GM18519 (cell line): ENCODE data around the gene ELMOD1.
A peak's percentile ranks its signal among the peaks of the same experiment; 100 is the strongest.
"Not testable (repeated sequence)": the region's sequence is repeated elsewhere in the genome, so short reads cannot be mapped to it uniquely, and the experiment has no call there.

Experiments
- ATAC-seq: cut with Tn5 transposase; IDR thresholded peaks from one replicate; pipeline ENCODE4 v1.9.1; 2021; ENCODE audit warnings: mild to moderate bottlenecking, moderate library complexity; ENCODE audit not compliant: unreplicated experiment, low FRiP score

ELMOD1 gene

GRCh38 chr11:107590460-107591377, at the start of gene ELMOD1:
Gene ELMOD1, plus strand, starts transcription at chr11:107591147. Its CDS starts 27,043 bp downstream, at chr11:107618190.
- ATAC-seq: no peak

DNA sequence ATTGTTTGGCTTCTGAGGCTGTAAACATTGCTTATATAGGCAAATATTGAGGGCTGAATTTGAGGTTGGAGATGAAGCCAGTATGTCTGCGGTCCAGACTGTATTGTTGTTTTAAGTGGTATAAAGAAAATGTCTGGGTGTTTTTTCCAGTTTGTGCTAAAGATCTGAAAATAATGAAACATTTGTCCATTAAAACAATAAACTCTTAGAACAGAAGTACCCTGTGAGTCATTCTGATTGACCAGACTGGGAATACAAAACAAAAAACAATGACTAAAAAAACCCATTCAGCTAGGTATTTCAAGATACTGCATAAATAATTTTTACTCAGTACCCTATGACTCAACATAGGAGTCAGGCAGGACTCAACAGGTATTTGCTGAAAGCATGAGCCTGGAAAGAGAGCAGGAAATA, 45.8 kb upstream of the ELMOD1 start:
- no peak for ATAC-seq

- ATAC-seq: no peak
Observed at GRCh38 chr11:107547961-107548360, 43.0 kb upstream of the ELMOD1 start.

DNA sequence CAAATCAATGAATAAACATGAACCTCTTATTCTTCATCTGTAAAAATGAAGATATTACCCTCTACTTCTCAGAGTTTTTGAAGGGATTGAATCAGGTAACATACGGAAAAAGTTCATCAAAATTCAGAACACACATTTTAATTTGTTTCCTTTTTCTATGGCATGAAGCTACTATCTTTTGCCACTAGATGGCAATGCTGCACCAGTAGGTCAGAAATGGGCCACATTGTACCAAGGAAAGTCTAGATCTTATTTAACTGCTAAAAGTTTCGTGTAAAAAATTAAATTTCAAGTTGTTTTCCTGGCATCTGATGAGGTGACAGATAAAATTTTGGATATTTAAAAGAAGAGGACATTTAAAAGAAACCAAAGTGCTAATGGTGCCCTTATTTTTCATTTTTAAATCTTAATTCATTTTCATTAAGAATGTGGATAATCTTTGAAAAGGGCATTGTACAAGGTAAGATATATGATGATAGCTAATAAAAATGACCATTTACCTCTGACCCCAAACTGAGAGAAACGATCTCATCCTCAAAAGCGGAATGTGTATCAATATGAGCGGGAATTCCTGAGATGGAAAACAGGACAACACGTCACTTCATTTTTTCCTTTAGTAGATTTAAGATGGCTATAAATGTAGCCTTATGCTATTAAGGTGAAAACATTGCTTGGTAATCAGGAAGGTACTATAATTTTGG, 41.5 kb upstream of the ELMOD1 start:
- ATAC-seq: no peak

GRCh38 chr11:107549954-107550285, 41.0 kb upstream of the ELMOD1 start:
- no peak for ATAC-seq

DNA sequence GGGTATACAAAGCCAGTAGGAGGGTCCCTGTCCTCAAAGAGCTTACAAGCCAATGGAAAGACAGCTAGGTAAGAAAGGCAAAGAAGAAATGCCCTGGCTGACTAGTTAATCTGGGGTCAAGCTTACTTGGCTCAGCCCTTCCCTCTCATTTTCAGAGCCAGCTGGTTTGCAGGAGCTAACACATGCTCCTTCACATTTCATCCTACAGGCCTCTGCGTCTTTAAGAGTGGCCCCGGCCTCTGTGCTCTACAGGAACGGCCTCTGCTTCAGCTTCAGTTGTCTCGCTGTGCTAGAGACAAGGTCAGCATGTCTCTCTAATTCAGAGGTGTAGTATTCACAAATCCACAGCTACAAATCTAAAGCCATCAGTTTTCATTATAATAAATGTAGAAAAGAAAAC, 40.6 kb upstream of the ELMOD1 start:
- ATAC-seq: no peak

- ATAC-seq: no peak
Observed at GRCh38 chr11:107561688-107562087, 29.3 kb upstream of the ELMOD1 start.

- no peak for ATAC-seq
Observed at GRCh38 chr11:107562647-107563208, 28.2 kb upstream of the ELMOD1 start.

DNA sequence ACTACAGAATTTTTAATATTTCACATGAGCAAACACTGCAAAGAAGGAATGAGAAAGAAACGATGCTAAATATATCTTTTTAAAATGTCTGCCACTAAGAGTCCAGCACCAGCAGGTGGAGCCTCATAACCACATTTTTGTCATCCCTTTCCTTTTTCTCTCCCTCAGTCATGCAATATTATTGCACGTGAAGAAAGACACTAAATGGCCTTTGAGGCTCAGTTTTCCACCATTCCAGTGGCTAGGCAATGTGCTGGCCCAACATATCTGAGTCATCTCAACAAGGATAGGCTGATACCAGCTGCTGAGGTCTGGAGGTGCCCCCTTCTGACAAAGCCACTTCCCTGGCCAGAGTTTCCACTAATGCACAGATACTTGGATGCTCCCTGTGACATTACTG, 27.2 kb upstream of the ELMOD1 start:
- no peak for ATAC-seq

- ATAC-seq: peak; percentile 1
Observed at GRCh38 chr11:107564877-107565218, 26.1 kb upstream of the ELMOD1 start.

- ATAC-seq: peak; percentile 56
Observed at GRCh38 chr11:107565219-107565937, 25.6 kb upstream of the ELMOD1 start, which contains the start of gene ALKBH8. Gene ALKBH8, minus strand, starts transcription at chr11:107565735. Its CDS starts 4,842 bp downstream, at chr11:107560893.

DNA sequence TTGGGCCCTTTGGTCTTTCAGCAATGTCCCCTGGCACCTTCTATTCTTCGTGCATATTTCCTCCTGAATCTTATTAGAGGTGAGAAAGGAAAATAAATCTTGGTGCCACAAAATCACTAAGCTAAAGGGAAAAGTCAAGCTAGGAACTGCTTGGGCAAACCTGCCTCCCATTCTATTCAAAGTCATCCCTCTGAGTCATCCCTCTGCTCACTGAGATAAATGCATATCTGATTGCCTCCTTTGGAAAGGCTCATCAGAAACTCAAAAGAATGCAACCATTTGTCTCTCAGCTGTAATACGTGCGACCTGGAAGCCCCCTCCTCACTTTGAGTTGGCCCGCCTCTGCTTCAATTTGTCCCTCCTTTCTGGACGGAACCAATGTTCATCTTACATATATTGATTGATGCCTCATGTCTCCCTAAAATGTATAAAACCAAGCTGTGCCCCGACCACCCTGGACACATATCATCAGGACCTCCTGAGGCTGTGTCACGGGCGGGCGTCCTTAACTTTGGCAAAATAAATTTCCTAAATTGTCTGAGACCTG, 24.9 kb upstream of the ELMOD1 start:
- not testable (repeated sequence) for ATAC-seq

- no peak for ATAC-seq
Observed at GRCh38 chr11:107566569-107566968, 24.4 kb upstream of the ELMOD1 start.

- ATAC-seq: peak; percentile 27
Observed at GRCh38 chr11:107567739-107568335, 23.1 kb upstream of the ELMOD1 start.

DNA sequence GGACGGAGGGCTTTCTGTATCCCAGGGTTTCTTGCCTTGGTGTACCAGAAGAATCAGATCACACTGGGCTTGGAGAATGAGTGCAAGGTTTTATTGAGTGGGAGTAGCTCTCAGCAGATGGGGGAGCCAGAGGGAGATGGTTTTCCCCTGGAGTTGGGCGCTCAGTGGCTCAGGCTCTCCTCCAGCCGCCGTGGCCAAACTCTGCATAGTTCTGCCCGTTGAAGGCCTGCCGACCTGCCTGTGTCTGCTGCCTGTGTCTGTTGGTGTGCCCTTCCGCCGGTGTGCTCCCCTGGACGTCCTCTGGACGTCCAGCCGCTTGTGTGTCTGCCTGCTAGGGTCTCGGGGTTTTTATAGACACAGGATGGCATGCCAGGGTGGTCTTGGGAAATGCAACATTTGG, 20.9 kb upstream of the ELMOD1 start:
- ATAC-seq: no peak

GRCh38 chr11:107573438-107573837, 17.5 kb upstream of the ELMOD1 start:
- no peak for ATAC-seq

DNA sequence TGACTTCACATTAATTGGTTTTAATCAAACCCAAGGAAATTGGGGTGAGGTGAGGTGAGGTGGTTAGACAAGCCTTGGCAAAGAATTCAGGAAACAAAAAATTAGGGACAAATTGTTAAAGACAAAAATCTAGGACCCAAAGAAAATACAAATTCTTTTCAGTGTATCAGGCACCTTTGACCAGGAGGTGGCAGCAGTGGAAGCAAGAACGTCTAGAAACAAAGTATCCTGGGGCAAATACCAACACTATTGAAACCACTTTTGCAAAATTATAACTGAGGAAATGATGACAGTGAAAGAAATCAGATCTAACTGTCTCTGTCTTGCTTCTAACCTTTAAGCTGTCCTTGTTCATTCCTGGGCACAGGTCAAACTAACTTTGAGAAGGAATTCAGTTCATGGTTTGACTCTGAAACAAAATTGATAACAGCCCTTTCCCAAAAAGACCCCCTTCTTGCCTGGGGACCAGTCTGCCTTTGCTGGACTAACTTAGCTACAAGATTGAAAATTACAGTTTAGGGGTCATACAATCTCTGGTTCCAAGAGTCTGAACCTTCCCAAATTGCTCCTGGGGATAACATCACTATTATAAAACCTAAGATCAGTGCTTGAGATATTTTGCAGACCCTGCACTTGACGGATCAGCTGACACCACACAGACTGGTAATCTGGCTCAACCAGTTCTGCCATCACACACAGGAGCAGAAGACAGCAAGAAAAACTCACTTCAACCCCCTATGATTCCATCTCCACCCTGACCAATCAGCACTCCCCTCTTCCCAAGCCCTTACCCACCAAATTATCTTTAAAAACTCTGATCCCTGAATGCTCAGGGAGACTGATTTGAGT, 14.2 kb upstream of the ELMOD1 start:
- not testable (repeated sequence) for ATAC-seq

- ATAC-seq: no peak
Observed at GRCh38 chr11:107577346-107577711, 13.6 kb upstream of the ELMOD1 start.

DNA sequence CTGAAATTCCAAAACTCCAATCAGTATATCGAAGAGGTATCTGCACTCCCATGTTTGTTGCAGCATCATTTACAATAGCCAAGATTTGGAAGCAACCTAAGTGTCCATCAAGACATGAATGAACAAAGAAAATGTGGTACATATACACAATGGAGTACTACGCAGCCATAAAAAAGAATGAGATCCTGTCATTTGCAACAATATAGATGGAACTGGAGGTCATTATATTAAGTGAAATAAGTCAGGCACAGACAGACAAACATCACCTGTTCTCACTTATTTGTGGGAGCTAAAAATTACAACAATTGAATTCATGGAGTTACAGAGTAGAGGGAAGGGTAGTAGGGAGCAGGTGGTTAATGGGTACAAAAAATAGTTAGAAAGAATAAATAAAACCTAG, 11.8 kb upstream of the ELMOD1 start:
- not testable (repeated sequence) for ATAC-seq
